HepG2 (cell line): ENCODE data around the gene BTBD7. TPM values are rescaled to one million over a fixed set of nuclear protein-coding genes. Genes with fewer than 3 reads are reported as not detected.

Experiments
- DNMT3B ChIP-seq: conservative IDR thresholded peaks from 2 replicates; pipeline ENCODE4 v1.6.1; 2016; ENCODE audit warnings: missing biosample characterization, control low read depth
- polyA plus RNA-seq, 8 experiments: library from polyadenylated mRNA; depleted of rRNA in 3 of 8; stranded (reverse) in 7 of 8; unstranded in 1 of 8; fragments of >200 nt; fragmentation: Illumina TruSeq in 4 of 8; extraction: Trizol in 4 of 8; gene quantifications; 2 replicates each; pipeline versions ENCODE4 v1.2.1 to v1.2.3, GENCODE V29; 2011 to 2016; ENCODE audit warnings: low read depth in 4 of 8, missing spikeins in 1 of 8, mixed read lengths in 1 of 8; ENCODE audit not compliant: insufficient read depth in 1 of 8
- total RNA-seq, 5 experiments: library from RNA; depleted of rRNA; stranded (reverse); fragments of >200 nt; fragmentation: Illumina TruSeq; extraction: Trizol; gene quantifications; 2 replicates each; pipeline ENCODE4 v1.2.3, GENCODE V29; 2016; ENCODE audit warnings: low read depth in 1 of 5
- TF ChIP-seq, protein P1 (sequence below), 2 experiments: fragments of 450-650 bp in 1 of 2; sonication (generic) in 1 of 2; formaldehyde crosslinking in 1 of 2; IDR thresholded peaks; 2 replicates each; pipeline versions ENCODE4 v1.6.1 to v1.8.0; 2016 to 2022; ENCODE audit warnings: antibody characterized with exemption in 1 of 2, mild to moderate bottlenecking in 1 of 2, missing genetic modification reagents in 1 of 2

The BTBD7 gene
- total and polyA plus RNA-seq, 2 of the 13 experiments (the other 11 are each of a cell fraction or from before 2014, with no cell fraction given) = 11.6 to 15.2 TPM

DNA sequence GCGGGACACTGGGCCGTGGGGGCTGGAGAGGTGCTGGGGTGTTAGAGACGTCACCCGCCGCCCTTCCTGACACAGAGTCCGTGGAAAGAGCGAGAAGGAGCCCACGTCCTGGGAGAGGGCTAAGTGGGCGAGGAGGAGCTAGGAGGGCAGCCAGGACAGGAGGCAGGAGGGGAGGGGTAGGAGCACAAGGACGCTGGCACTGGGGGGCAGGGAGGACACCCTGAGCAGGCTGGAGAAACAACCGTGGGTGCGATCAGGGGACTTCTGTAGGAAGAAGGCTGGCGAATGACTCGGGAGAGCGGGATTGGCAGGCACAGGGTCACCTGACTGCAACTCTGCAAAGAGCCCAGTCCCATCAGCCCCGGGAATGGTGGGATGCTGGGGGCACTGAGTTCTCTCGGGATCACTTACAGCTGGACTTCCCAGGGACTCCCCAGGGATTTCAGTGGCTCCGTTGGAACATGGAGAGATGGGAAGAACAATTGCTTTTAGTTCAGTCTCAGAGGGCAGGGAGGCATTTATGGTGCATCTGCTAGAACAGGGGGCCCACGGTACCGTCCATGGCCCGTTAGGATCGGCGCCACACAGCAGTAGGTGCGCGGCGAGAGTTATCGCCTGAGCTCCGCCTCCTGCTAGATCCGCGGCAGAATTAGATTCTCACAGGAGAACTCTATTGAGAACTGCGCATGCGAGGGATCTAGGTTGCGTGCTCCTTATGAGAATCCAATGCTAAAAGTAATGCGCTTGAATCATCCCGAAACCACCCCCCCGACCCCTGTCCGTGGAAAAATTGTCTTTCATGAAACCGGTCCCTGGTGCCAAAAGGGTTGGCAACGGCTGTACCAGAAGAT, 101.5 kb downstream of the BTBD7 start (continued):
- no peak for TF ChIP-seq DNMT3B
- TF ChIP-seq, protein P1, sequence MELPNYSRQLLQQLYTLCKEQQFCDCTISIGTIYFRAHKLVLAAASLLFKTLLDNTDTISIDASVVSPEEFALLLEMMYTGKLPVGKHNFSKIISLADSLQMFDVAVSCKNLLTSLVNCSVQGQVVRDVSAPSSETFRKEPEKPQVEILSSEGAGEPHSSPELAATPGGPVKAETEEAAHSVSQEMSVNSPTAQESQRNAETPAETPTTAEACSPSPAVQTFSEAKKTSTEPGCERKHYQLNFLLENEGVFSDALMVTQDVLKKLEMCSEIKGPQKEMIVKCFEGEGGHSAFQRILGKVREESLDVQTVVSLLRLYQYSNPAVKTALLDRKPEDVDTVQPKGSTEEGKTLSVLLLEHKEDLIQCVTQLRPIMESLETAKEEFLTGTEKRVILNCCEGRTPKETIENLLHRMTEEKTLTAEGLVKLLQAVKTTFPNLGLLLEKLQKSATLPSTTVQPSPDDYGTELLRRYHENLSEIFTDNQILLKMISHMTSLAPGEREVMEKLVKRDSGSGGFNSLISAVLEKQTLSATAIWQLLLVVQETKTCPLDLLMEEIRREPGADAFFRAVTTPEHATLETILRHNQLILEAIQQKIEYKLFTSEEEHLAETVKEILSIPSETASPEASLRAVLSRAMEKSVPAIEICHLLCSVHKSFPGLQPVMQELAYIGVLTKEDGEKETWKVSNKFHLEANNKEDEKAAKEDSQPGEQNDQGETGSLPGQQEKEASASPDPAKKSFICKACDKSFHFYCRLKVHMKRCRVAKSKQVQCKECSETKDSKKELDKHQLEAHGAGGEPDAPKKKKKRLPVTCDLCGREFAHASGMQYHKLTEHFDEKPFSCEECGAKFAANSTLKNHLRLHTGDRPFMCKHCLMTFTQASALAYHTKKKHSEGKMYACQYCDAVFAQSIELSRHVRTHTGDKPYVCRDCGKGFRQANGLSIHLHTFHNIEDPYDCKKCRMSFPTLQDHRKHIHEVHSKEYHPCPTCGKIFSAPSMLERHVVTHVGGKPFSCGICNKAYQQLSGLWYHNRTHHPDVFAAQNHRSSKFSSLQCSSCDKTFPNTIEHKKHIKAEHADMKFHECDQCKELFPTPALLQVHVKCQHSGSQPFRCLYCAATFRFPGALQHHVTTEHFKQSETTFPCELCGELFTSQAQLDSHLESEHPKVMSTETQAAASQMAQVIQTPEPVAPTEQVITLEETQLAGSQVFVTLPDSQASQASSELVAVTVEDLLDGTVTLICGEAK (IDR thresholded peaks at IDR 0.05) = no peak
- TF ChIP-seq, protein P1 (CRISPR knock-in tag; IDR thresholded peaks at IDR 0.05) = no peak
